K562 (cell line): ENCODE results near the gene TMEM273.

ENCODE experiments used
- BRCA1 ChIP-seq, 2 experiments: fragments of 450-650 bp in 1 of 2; sonication (generic) in 1 of 2; formaldehyde crosslinking in 1 of 2; IDR thresholded peaks; 2 replicates each; pipeline versions ENCODE4 v1.5.0 to v1.6.1; 2017 to 2020; ENCODE audit warnings: mild to moderate bottlenecking in 1 of 2, missing genetic modification reagents in 1 of 2
- FOXM1 ChIP-seq, 2 experiments: fragments of 450-650 bp in 1 of 2; sonication (generic) in 1 of 2; formaldehyde crosslinking in 1 of 2; IDR thresholded peaks; 2 replicates each; pipeline versions ENCODE4 v1.6.1 to v1.9.0; 2017 to 2022; ENCODE audit warnings: low read depth in 2 of 2, mild to moderate bottlenecking in 2 of 2, missing genetic modification reagents in 1 of 2, moderate library complexity in 1 of 2
- L3MBTL2 ChIP-seq: fragments of 450-650 bp; IDR thresholded peaks from 2 replicates; pipeline ENCODE4 v1.6.1; 2016; ENCODE audit warnings: mild to moderate bottlenecking, moderate library complexity
- MAFK ChIP-seq: IDR thresholded peaks from 2 replicates; pipeline ENCODE4 v1.6.1; 2011; ENCODE audit warnings: low read length, improper control_type of control experiment
- ZNF311 ChIP-seq: fragments of 250-450 bp; sonication (Bioruptor Pico); IDR thresholded peaks from 2 replicates; pipeline ENCODE4 v1.4.0; 2020; ENCODE audit warnings: mild to moderate bottlenecking, moderate library complexity
- ZNF408 ChIP-seq: fragments of 250-450 bp; sonication (Bioruptor Pico); IDR thresholded peaks from 2 replicates; pipeline ENCODE4 v1.4.0; 2020; ENCODE audit warnings: low read depth, mild to moderate bottlenecking, moderate library complexity
- ZNF445 ChIP-seq: fragments of 250-450 bp; sonication (Bioruptor Pico); IDR thresholded peaks from 2 replicates; pipeline ENCODE4 v1.4.0; 2020; ENCODE audit warnings: low read depth, mild to moderate bottlenecking, moderate library complexity
- TF ChIP-seq, protein P1 (sequence below), 3 experiments: IDR thresholded peaks in 2 of 3; conservative IDR thresholded peaks in 1 of 3; 2 replicates each; pipeline ENCODE4 v1.5.1; 2011 to 2012; ENCODE audit warnings: low read length in 3 of 3, mild to moderate bottlenecking in 3 of 3, control low read depth in 2 of 3, improper control_type of control experiment in 1 of 3, inconsistent platforms in 1 of 3, low read depth in 1 of 3, mixed read lengths in 1 of 3, moderate library complexity in 1 of 3; ENCODE audit not compliant: insufficient read depth in 2 of 3
- TF ChIP-seq, protein P2 (sequence below): sonication (generic); formaldehyde crosslinking; IDR thresholded peaks from 2 replicates; pipeline ENCODE4 v1.8.1; 2023; ENCODE audit warnings: mild to moderate bottlenecking, missing genetic modification reagents, moderate library complexity

DNA sequence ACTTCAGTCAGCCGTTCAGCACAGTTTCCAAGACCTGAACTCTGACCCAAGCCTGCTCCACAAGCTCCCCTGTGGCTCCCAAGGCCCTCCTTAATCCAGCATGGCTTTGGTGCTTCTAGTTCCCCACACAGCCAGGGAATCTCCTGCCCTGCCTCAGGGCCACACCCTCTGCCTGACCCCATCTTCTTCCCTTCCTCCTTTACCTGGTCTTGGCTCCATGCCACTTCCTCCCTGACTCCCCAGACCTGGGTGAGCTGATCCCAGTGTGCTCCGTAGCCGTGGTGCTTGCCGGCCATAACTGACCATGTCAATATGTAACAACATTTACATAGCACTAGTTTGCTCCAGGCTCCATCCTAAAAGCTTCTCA, 20.0 kb downstream of the TMEM273 start:
- TF ChIP-seq MAFK (no peak), ZNF311 (CRISPR knock-in tag) (0 out of 2 replicates have a peak, but pooled peaks have one; percentile 21), L3MBTL2 (no peak), FOXM1 (IDR thresholded peaks at IDR 0.05; ENCODE audit: low read depth) (no peak), FOXM1 (CRISPR knock-in tag; IDR thresholded peaks at IDR 0.05; ENCODE audit: low read depth) (no peak), ZNF408 (CRISPR knock-in tag) (no peak), ZNF445 (no peak), BRCA1 (IDR thresholded peaks at IDR 0.05) (no peak), BRCA1 (CRISPR knock-in tag; IDR thresholded peaks at IDR 0.05) (no peak)
- TF ChIP-seq, protein P1, sequence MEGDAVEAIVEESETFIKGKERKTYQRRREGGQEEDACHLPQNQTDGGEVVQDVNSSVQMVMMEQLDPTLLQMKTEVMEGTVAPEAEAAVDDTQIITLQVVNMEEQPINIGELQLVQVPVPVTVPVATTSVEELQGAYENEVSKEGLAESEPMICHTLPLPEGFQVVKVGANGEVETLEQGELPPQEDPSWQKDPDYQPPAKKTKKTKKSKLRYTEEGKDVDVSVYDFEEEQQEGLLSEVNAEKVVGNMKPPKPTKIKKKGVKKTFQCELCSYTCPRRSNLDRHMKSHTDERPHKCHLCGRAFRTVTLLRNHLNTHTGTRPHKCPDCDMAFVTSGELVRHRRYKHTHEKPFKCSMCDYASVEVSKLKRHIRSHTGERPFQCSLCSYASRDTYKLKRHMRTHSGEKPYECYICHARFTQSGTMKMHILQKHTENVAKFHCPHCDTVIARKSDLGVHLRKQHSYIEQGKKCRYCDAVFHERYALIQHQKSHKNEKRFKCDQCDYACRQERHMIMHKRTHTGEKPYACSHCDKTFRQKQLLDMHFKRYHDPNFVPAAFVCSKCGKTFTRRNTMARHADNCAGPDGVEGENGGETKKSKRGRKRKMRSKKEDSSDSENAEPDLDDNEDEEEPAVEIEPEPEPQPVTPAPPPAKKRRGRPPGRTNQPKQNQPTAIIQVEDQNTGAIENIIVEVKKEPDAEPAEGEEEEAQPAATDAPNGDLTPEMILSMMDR (IDR thresholded peaks at IDR 0.05 in 2 of 3, conservative IDR thresholded peaks at IDR 0.05 in 1 of 3; ENCODE audit: insufficient read depth in 2 of 3, low read depth in 1 of 3, low read length in 3 of 3): no peak
- TF ChIP-seq, protein P2, sequence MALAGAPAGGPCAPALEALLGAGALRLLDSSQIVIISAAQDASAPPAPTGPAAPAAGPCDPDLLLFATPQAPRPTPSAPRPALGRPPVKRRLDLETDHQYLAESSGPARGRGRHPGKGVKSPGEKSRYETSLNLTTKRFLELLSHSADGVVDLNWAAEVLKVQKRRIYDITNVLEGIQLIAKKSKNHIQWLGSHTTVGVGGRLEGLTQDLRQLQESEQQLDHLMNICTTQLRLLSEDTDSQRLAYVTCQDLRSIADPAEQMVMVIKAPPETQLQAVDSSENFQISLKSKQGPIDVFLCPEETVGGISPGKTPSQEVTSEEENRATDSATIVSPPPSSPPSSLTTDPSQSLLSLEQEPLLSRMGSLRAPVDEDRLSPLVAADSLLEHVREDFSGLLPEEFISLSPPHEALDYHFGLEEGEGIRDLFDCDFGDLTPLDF (CRISPR knock-in tag): no peak
